WTC11 (cell line): ENCODE measurements around the gene TCOF1. TPM values are rescaled to one million over a fixed set of nuclear protein-coding genes. Genes with fewer than 3 reads are reported as not detected.

Experiments used
- ATAC-seq: fragments of 200-7000 bp; cut with Tn5 transposase; 2 replicates; pipeline ENCODE4 v1.10.0; 2021; ENCODE audit warnings: mild to moderate bottlenecking, moderate library complexity
- CTCF ChIA-PET: fragments of 300-600 bp; sonication (Branson Sonifier 250); formaldehyde crosslinking; loops from one replicate; lab custom pipeline; 2021; ENCODE audit warnings: antibody characterized with exemption; lab: Charles Lee
- POLR2A ChIA-PET: fragments of 350-600 bp; sonication (Branson Sonifier 250); formaldehyde crosslinking; loops from one replicate; lab custom pipeline; 2021; ENCODE audit warnings: antibody characterized with exemption; lab: Charles Lee
- DNase-seq: peaks from one replicate; pipeline ENCODE4 v3.0.0; 2021; ENCODE audit warnings: low spot score
- H3K27ac Mint-ChIP-seq: 2 replicates; pipeline ENCODE4 v1.8.0; 2021; ENCODE audit warnings: mixed read lengths
- H3K27me3 Mint-ChIP-seq: 2 replicates; pipeline ENCODE4 v1.8.0; 2021; ENCODE audit warnings: low read depth, mild to moderate bottlenecking, moderate library complexity, mixed read lengths
- H3K36me3 Mint-ChIP-seq: 2 replicates; pipeline ENCODE4 v1.8.0; 2021; ENCODE audit warnings: mixed read lengths
- H3K4me1 Mint-ChIP-seq: 2 replicates; pipeline ENCODE4 v1.8.0; 2022; ENCODE audit warnings: mixed read lengths
- H3K4me3 Mint-ChIP-seq: 2 replicates; pipeline ENCODE4 v1.8.0; 2021; ENCODE audit warnings: mild to moderate bottlenecking, moderate library complexity, mixed read lengths
- H3K9me3 Mint-ChIP-seq: 2 replicates; pipeline ENCODE4 v1.8.0; 2021; ENCODE audit warnings: mixed read lengths
- ATF3 ChIP-seq: sonication (generic); formaldehyde crosslinking; conservative IDR thresholded peaks from 2 replicates; pipeline ENCODE4 v1.8.1; 2022; ENCODE audit warnings: mild to moderate bottlenecking, missing genetic modification reagents
- ATF6 ChIP-seq: sonication (generic); formaldehyde crosslinking; IDR thresholded peaks from 2 replicates; pipeline ENCODE4 v1.8.1; 2023; ENCODE audit warnings: mild to moderate bottlenecking, missing genetic modification reagents
- CDX4 ChIP-seq: fragments of 250-450 bp; sonication (Bioruptor Pico); IDR thresholded peaks from 2 replicates; pipeline ENCODE4 v1.9.0; 2021; ENCODE audit warnings: moderate library complexity, mild to moderate bottlenecking, inconsistent platforms, borderline replicate concordance
- E2F1 ChIP-seq: sonication (generic); formaldehyde crosslinking; IDR thresholded peaks from 2 replicates; pipeline ENCODE4 v1.8.0; 2022; ENCODE audit warnings: mild to moderate bottlenecking, missing genetic modification reagents
- ELF4 ChIP-seq: sonication (generic); formaldehyde crosslinking; IDR thresholded peaks from 2 replicates; pipeline ENCODE4 v1.8.1; 2022; ENCODE audit warnings: low read depth, mild to moderate bottlenecking, moderate library complexity, missing genetic modification reagents
- EMX1 ChIP-seq: fragments of 250-450 bp; sonication (Bioruptor Pico); IDR thresholded peaks from 2 replicates; pipeline ENCODE4 v1.8.0; 2021; ENCODE audit warnings: mild to moderate bottlenecking
- FOXK1 ChIP-seq: sonication (generic); formaldehyde crosslinking; IDR thresholded peaks from 2 replicates; pipeline ENCODE4 v1.8.0; 2022; ENCODE audit warnings: mild to moderate bottlenecking, moderate library complexity, missing genetic modification reagents
- FOXP4 ChIP-seq: sonication (generic); formaldehyde crosslinking; IDR thresholded peaks from 2 replicates; pipeline ENCODE4 v1.8.0; 2022; ENCODE audit warnings: mild to moderate bottlenecking, missing genetic modification reagents
- JUN ChIP-seq: sonication (generic); formaldehyde crosslinking; IDR thresholded peaks from 2 replicates; pipeline ENCODE4 v1.8.0; 2023; ENCODE audit warnings: mild to moderate bottlenecking, missing genetic modification reagents
- MYBL2 ChIP-seq: sonication (generic); formaldehyde crosslinking; IDR thresholded peaks from 2 replicates; pipeline ENCODE4 v1.8.1; 2023; ENCODE audit warnings: mild to moderate bottlenecking, moderate library complexity, missing genetic modification reagents
- NFATC4 ChIP-seq: fragments of 250-450 bp; sonication (Bioruptor Pico); IDR thresholded peaks from 2 replicates; pipeline ENCODE4 v1.9.0; 2021; ENCODE audit warnings: mild to moderate bottlenecking
- NR3C1 ChIP-seq: sonication (generic); formaldehyde crosslinking; conservative IDR thresholded peaks from 2 replicates; pipeline ENCODE4 v1.8.1; 2023; ENCODE audit warnings: low read depth, mild to moderate bottlenecking, missing genetic modification reagents
- PREB ChIP-seq: sonication (generic); formaldehyde crosslinking; IDR thresholded peaks from 2 replicates; pipeline ENCODE4 v1.8.1; 2022; ENCODE audit warnings: mild to moderate bottlenecking, missing genetic modification reagents, moderate library complexity, borderline replicate concordance
- PRRX2 ChIP-seq: fragments of 250-450 bp; sonication (Bioruptor Pico); IDR thresholded peaks from 2 replicates; pipeline ENCODE4 v1.8.0; 2021; ENCODE audit warnings: mild to moderate bottlenecking
- SMAD4 ChIP-seq: sonication (generic); formaldehyde crosslinking; IDR thresholded peaks from 2 replicates; pipeline ENCODE4 v1.8.0; 2022; ENCODE audit warnings: mild to moderate bottlenecking, missing genetic modification reagents
- STAT6 ChIP-seq: sonication (generic); formaldehyde crosslinking; conservative IDR thresholded peaks from 2 replicates; pipeline ENCODE4 v1.8.1; 2023; ENCODE audit warnings: mild to moderate bottlenecking, low read depth, missing genetic modification reagents, moderate library complexity
- TEAD1 ChIP-seq: sonication (generic); formaldehyde crosslinking; IDR thresholded peaks from 2 replicates; pipeline ENCODE4 v1.8.0; 2022; ENCODE audit warnings: mild to moderate bottlenecking, missing genetic modification reagents
- ZNF219 ChIP-seq: sonication (generic); formaldehyde crosslinking; IDR thresholded peaks from 2 replicates; pipeline ENCODE4 v1.8.0; 2023; ENCODE audit warnings: missing genetic modification reagents, mild to moderate bottlenecking, borderline replicate concordance
- ZNF281 ChIP-seq: sonication (generic); formaldehyde crosslinking; IDR thresholded peaks from 2 replicates; pipeline ENCODE4 v1.8.0; 2023; ENCODE audit warnings: mild to moderate bottlenecking, missing genetic modification reagents
- ZNF396 ChIP-seq: fragments of 250-450 bp; sonication (Bioruptor Pico); IDR thresholded peaks from 2 replicates; pipeline ENCODE4 v1.8.0; 2021; ENCODE audit warnings: mild to moderate bottlenecking, moderate library complexity, borderline replicate concordance
- ZNF416 ChIP-seq: fragments of 250-450 bp; sonication (Bioruptor Pico); IDR thresholded peaks from 2 replicates; pipeline ENCODE4 v1.9.0; 2021; ENCODE audit warnings: mild to moderate bottlenecking, inconsistent platforms
- total RNA-seq: library from RNA; stranded (reverse); gene quantifications from 3 replicates; pipeline ENCODE4 v1.2.3, GENCODE V29; 2021

The TCOF1 gene
- total RNA-seq, 1 experiment from 2014 or later, result 174 TPM

- no peak for TF ChIP-seq FOXP4 (CRISPR knock-in tag)
These were observed 43.0 kb downstream of the TCOF1 start (continued) for GRCh38 chr5:150400316-150401075.

- TF ChIP-seq NFATC4 (CRISPR knock-in tag) (no peak), PREB (no peak), ATF6 (no peak), FOXK1 (no peak), ZNF396 (no peak), SMAD4 (no peak), CDX4 (CRISPR knock-in tag) (no peak), ZNF281 (CRISPR knock-in tag) (no peak), TEAD1 (CRISPR knock-in tag) (no peak), ZNF219 (CRISPR knock-in tag) (no peak), EMX1 (CRISPR knock-in tag) (no peak), STAT6 (CRISPR knock-in tag) (no peak), E2F1 (no peak), ELF4 (no peak), JUN (CRISPR knock-in tag) (no peak), MYBL2 (CRISPR knock-in tag) (no peak), NR3C1 (CRISPR knock-in tag) (no peak), ZNF416 (CRISPR knock-in tag) (no peak), ATF3 (CRISPR knock-in tag) (no peak), PRRX2 (CRISPR knock-in tag) (no peak)
- CTCF ChIA-PET, result interaction anchor here (1.3 to 4.6 kb wide), 2 partner anchors 10 to 35 kb away, joined by 6 to 41 read pairs; partner anchors contain the start of gene CD74
- POLR2A ChIA-PET, result no interaction called here
- DNase-seq (no peak), ATAC-seq (no peak)
- Mint-ChIP-seq H3K27ac (no peak overlapping the region), H3K4me3 (no peak overlapping the region), H3K27me3 (no peaks in the 10 kb centered on the region), H3K36me3 (peaks cover 43% of the 10 kb centered on the region), H3K4me1 (no peaks in the 10 kb centered on the region), H3K9me3 (no peaks in the 10 kb centered on the region)
These were observed 43.5 kb downstream of the TCOF1 start for GRCh38 chr5:150401076-150401375.
